ENCODE results near the gene CIB4.

CIB4 gene
- total RNA-seq: 0 reads per million in 4 donors

DNA sequence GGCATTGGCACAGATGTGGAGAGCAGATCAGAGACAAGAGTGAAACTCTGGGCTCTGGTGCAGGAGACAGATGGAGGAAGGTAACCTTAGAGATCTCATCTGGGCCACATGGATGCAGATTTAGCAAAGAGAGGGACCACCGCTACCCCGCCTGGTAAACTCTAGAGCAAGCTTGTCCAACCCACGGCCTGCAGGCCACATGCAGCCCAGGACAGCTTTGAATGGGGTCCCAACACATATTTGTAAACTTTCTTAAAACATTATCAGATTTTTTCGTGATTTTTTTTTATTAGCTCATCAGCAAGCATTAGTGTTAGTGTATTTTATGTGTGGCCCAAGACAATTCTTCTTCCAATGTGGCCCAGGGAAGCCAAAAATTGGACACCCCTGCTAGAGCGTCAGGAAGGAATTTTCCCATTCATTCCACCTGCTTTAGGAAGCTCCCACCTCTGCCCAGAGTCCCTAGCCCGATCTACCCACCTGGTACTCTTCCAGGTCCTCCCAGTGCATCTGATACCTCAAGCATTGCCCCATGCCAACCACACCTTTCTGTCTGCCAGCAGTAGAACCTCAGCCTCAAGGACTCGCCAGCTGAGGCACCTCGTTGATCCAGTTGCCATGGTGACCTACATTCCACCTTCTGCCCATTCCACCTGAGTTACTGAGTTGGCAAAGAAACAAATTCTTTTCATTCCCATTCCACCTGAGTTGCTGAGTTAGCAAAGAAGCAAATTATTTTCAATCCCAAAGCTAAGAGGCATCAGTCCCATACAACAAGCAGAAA, at the start of gene CIB4:
Gene CIB4, minus strand, starts transcription at position 586 of the 784 bp plus-strand sequence. Its CDS starts 52 bp downstream, at position 534.
- no peak for DNase-seq

GRCh38 chr2:26687801-26688200, 46.6 kb upstream of the CIB4 start:
- no peak for DNase-seq

GRCh38 chr2:26687328-26687727, 46.2 kb upstream of the CIB4 start:
- DNase-seq: no peak

- no peak for DNase-seq
Measured at GRCh38 chr2:26685989-26686839, 45.0 kb upstream of the CIB4 start.

DNA sequence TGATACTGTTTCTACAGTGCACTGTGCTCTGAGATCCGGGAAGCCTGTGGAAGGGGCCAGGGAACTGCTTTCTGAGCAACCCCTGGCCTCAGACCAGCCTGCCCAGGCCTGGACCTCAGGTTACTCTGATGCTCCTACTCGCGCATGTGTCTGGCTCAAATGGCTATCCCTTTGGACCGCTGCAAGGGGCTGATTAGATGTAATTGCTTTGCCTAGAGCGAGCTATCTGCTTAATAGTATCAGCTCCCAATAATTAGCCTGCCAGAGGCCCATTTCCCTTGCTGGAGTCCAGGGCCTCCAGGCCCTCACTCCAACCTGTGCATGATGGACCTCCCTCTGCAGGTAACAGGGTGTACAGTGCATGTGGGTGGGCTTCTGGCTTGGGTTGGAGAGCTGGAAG, 44.2 kb upstream of the CIB4 start:
- DNase-seq: no peak

DNA sequence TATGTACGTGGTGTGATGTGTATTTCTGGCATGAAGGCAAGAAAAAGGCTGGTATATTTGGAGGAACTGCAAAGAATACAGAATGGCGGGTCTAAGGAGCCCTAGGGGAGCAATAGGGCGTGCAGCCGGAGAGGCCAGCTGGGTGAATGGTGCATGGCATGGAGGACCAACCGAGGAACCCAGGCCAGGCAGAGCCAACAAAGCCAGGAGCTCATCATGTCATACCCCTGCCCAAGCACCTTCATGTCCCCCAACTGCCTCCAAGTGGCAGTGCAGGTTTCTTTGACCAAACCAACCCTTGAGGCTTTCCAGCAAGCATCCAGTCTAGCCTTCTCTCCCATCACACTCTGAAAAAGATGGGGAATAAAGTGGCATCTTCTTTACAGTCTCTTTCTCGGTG, 42.4 kb upstream of the CIB4 start:
- no peak for DNase-seq

- no peak for DNase-seq
Measured at GRCh38 chr2:26682155-26682554, 41.0 kb upstream of the CIB4 start.

- DNase-seq: no peak
Measured at GRCh38 chr2:26681656-26682055, 40.5 kb upstream of the CIB4 start.

DNA sequence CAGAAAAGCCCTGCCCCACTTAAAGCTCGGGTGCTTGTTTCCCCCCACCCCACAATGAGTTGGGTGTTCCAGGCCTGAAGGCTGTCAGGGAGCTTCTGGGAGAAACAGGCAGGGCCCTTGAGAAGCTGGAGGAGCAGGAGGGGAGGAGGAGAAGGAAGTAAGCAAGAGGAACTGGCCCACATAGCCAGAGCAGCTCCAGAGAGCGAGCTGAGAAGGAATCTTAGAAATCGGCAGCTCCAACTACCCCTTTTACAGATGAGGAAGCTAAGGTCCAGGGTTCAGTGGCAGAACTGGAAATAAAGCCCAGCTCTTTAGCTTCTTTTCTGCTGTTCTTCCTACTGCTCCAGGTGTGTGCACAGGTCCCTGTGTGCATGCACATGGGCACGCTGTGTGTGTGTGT, 38.7 kb upstream of the CIB4 start:
- no peak for DNase-seq

DNA sequence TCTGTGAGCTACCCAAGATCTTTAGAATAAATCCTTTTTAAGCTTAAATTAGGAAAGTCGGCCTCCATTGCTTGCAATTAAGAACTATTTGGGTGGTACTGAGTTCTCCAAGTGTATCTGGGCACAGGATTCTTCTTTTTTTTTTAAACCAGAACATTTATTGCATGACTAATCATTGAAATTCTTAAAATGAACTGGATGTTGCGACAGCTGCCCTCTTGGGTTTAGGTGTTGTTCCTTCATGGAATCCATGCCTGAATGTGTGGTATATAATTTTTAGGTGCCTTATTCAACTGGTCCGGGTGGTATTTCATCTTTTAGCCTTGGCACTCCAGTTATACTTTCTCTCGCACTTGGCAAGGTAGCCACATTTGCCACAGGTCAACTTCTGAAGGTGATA, 36.9 kb upstream of the CIB4 start:
- no peak for DNase-seq

DNA sequence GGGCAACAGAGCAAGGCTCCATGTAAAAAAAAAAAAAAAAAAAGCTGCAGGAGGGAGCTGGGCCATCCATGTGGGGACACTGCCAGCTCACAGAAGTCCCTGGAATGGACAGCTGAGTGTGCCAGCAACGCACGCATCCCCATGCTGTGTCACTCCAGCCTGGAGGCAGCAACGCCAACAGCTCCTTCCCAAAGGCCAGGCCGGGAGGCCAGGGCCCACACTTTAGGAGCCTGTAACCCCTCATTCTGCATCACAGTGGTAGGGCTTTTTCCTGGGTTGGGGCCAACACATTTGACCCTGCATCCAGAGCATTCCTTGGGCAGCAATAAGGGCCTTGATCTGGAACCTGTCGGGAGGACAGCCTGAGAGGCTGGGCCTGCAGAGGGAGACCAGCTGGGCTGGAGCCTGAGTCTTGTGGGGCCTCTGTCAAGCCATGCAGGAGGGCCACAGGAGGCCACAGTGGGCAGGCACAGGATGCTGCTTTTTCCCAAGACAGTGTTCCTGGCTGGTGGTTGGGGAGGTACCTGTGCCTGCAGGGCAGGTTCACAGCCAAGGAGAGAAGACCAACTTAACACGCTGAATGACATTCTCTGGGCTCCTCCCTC, 34.6 kb upstream of the CIB4 start:
- DNase-seq: no peak

- DNase-seq: no peak
Measured at GRCh38 chr2:26674771-26675170, 33.6 kb upstream of the CIB4 start.

DNA sequence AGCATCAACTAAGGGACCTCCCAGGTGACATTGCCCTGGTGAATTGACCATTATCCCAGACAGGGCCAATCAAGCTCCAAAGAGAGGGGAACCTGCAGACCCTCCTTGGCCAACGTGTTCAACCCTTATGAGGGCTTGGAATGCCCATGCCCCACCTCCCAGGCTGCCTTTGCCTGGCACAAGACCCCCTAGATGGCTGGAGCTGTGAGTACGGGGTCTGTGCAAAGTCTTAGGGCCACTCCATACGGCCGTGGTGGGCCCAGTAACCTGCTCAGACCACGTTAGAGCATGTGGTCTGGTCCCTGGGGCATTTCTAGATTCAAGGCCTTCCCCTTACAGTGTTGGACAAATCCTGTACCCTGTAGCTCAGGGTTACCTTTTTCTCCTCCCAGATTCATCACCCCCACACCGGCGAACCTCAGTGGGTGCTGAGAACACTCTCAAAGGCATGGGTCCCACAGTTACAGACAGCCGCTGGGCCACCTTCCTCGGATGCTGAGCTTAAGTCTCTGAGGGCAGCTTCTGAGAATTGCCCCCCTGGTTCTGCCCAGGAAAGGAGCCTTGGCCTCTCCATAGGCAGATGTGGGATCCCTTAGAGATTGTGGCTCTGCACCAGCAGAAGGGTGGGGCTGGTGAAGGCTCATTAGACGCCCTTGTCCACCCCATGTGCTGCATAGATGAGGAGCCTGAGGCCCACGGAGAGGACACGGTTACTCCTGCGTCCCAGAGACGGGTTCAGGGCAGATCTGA, 33.0 kb upstream of the CIB4 start:
- DNase-seq: no peak

DNA sequence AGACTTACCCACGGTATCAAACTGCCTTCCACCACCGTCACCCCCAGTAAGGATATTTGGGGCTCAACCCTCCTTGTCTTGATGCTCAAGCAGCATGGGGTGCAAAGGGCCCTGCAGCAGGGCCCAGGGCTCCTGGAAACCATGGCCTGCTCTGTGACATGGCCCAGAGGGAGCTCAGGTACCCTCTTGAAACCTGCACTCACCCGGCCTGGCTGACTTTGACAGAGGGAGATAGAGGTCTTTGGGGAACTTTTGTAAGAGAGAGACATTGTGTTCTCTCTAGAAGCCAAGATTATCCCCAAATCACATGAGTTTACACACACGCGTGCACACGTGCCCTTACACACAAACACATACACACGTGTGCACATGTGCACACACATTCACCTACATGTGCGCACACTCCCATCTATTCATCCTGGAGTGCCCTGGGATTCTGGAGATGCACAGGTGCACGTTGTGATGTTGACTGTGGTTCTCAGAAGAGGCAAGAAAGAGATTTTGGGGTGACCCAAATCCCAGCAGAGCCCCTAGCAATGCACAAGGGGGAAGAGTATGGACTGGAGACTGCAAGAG, 31.7 kb upstream of the CIB4 start:
- DNase-seq: no peak

GRCh38 chr2:26672112-26672817, 31.1 kb upstream of the CIB4 start:
- DNase-seq: no peak

GRCh38 chr2:26671691-26672090, 30.5 kb upstream of the CIB4 start:
- no peak for DNase-seq

DNA sequence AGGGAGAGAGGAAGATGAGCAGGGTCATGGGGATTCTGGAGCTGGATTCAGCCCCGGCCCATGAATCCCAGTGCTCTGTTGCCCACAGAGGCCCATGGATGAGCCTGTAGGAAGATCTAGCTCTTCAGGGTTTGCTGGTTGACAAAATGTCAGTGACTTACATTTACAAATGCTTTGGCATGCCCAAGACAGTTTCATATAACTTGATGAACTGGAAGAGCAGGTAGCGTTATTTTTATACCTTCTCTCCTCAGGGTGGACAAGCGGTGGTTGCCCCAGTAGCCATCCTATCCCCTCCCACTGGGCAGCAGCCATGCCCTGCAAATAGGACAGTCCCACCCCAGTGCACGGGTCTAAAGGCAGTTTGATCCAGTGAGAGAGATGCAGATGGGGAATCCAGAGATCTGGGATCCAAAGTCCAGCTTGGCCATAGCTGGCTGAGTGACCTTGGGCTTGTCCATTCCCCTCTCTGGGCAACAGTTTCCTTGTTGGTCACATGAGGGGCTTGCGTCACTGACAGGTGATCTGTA, 29.8 kb upstream of the CIB4 start:
- DNase-seq: no peak

DNA sequence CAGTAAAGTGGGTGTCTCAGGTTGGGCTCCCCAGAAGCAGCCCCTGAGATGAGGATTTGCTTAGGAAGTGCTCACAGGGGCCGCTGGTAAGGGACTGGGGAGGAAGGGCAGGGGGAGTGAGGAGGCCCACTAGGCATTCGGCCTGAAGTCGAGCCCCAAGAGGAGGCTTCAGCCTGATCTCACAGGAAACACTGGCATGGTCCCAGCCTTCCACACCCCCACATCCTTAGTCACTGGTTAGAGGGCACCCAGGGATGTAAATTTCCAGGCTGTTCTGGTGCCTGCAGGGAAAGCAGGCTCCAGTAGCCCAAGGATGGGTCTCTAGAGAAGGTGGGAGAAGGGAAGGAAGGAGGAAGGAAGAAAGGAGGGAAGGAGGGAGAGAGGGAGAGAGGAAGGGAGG, 29.0 kb upstream of the CIB4 start:
- DNase-seq: no peak

DNA sequence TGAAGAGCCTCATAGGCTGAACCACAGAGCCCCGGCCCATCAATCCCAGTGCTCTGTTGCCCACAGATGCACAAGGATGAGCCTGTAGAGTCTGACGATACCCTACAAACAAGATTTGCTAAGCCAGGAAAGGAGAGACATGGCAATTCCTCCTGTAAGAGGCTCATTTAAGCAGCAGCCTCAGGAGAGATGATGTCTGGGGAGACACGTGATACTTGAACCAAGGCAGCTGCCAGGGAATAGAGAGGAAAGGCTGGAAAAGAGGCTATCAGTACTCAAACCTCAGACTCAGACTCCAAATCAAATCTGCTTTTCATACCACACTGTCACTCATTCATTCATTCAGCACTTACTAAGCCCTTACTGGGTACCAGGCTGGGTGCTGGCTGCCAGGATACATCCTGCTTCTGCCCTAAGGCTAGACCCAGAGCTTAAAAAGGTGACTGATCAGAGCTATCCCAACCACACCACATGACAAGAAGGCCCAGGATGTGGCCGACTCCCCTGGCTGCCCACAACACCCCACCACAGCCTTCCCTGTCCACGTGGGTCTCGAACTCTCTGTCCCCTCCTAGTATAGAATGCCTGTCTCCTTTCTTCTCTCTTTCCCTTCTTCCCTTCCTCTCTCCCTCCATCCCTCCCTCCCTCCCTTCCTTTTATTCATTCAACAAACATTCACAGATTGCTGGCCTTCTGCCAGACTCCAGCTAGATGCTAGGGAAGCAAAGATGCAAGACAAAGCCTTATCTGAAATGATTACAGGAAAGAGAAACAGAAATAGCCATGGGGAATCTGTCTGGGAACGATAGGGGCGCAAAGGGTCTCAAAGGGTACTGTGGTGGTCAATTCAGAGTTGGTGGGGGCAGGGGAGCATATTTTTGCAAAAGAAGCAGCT, 27.9 kb upstream of the CIB4 start:
- no peak for DNase-seq

DNA sequence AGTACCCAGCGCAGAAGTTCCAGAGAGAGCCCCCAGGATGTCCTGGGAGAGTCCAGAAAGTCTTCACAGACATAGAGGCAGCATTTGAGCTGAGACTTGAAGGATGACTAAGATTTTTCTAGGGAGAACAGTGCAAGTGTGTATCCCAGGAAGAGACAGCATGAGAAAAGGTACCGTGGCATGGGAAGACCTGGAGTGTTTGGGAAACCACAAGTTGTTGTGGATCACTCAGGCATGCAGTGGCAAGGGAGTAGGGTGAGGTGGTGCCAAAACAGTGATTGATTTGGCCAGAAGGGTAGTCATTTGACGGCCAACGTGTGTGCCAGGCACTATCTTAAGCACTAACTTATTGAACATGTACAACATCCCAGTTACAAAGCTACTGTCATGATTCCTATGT, 26.9 kb upstream of the CIB4 start:
- DNase-seq: no peak

DNA sequence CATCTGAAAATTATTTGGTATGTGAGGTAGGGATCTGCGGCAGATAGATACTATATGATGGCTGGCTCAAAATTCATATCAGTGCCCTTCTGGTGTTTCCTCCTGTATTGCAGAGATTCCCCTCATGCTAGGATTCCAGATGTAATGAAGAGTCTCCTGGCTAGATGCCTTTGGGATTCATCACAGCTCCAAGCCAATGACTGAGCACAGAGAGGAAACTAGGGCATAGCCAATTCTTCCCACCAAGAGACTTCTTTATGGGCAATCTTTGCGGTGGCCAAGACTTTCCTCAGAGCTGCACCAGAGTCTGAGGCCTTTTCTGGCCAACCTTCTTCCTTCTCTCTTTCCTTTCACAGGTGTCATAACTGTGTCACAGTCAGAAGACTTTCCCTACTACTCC, 25.5 kb upstream of the CIB4 start:
- DNase-seq: no peak
